MM.1S (cell line): ENCODE data around the gene EIF5.

ENCODE experiments used
- EZH2 ChIP-seq: fragments of 300-600 bp; sonication (generic); optimal IDR thresholded peaks from 2 replicates; pipeline ENCODE3; 2017; ENCODE audit warnings: low read depth, mild to moderate bottlenecking, antibody characterized with exemption, low read length, mixed read lengths
- EZH2phosphoT487 ChIP-seq: fragments of 300-600 bp; sonication (generic); IDR thresholded peaks from 2 replicates; pipeline ENCODE4 v1.6.1; 2018; ENCODE audit warnings: antibody characterized with exemption, low read length
- TF ChIP-seq, protein P1 (sequence below): fragments of 300-600 bp; sonication (generic); IDR thresholded peaks from 2 replicates; pipeline ENCODE4 v1.5.1; 2016; ENCODE audit warnings: antibody characterized with exemption, low read length, mixed read lengths

DNA sequence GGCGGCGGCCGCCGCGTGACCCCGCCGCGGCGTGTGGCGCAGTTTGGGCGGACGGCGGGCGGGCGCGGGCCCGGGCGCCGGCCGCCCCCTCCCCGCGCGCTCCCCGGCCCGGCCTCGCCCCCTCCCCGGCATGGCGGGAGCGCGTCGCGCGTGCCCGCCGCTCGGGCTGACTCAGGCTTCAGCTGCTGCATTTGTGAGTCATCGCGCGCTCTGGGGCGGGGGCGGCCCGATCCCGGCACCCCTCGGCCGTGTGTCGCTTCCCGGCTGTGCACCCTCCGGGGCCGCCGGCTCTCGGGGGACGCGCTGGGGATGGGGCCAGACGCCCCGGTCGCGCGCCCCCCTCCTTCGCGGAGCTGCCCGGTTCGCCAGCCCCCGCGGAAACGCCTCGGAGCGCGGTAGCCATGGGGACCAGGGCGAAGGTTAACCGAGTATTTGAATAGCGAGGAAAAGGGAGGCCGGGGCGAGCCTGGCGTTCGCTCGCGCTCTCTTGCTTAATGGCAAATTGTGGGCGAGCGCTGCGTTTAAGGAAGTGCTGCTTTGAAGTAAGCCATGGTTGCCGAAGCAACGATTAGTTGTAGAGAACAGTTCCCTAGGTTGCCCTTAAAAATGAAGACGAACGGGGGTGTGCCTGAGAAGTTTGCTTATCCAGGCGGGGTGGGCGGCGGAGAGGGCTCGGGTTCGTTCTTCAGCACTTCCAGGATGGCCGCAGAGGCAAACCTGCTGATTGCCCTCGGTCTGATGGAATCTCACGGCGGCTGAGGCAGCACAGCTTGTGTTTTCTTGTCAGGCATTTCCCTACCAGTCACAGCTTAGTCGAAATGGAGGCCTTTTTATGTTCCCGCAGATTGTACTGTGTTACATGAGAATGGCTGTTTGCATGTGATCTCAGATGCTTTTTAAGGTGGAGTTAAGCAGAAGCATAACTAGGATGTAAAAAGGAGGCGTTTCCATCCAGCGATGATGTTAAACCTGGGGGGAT, 896 bp downstream of the EIF5 start:
- TF ChIP-seq, protein P1, sequence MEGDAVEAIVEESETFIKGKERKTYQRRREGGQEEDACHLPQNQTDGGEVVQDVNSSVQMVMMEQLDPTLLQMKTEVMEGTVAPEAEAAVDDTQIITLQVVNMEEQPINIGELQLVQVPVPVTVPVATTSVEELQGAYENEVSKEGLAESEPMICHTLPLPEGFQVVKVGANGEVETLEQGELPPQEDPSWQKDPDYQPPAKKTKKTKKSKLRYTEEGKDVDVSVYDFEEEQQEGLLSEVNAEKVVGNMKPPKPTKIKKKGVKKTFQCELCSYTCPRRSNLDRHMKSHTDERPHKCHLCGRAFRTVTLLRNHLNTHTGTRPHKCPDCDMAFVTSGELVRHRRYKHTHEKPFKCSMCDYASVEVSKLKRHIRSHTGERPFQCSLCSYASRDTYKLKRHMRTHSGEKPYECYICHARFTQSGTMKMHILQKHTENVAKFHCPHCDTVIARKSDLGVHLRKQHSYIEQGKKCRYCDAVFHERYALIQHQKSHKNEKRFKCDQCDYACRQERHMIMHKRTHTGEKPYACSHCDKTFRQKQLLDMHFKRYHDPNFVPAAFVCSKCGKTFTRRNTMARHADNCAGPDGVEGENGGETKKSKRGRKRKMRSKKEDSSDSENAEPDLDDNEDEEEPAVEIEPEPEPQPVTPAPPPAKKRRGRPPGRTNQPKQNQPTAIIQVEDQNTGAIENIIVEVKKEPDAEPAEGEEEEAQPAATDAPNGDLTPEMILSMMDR, result no peak
- no peak for TF ChIP-seq EZH2
- TF ChIP-seq EZH2phosphoT487, result no peak
